ENCODE measurements around the gene FCN2. TPM values are rescaled to one million over a fixed set of nuclear protein-coding genes. Genes with fewer than 3 reads are reported as not detected.

The FCN2 gene
- total RNA-seq, 1 experiment from 2014 or later = not detected

DNA sequence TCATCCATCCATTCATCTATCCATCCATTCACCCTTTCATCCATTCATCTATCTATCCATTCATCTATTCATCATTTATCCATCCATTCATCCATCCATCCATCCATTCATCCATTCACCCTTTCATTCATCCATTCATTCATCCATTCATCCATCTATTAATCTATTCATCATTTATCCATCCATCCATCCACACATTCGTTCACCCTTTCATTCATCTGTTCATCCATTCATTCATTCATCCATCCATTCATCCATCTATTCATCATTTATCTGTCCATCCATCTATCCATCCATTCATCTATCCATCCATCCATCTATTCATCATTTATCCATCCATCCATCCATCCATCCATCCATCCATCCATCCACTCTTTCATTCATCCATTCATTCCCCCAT is 33.9 kb upstream of the FCN2 start (continued):
- no peak for TF ChIP-seq REST (IDR thresholded peaks at IDR 0.05; ENCODE audit: low read depth)

- RAD21 ChIA-PET (ENCODE audit: low non-redundant PET in 1 of 2, low total read pairs in 2 of 2, uncharacterized antibody in 2 of 2, unreplicated experiment in 2 of 2) = no interaction called here
- Histone ChIP-seq H3K36me3 (ENCODE audit: control insufficient read depth in 1 of 2, insufficient read depth in 2 of 2, low read length in 2 of 2) (no peaks in the 10 kb centered on the region), H3K27me3 (ENCODE audit: insufficient read depth, low read length) (peaks cover 32% of the 10 kb centered on the region; the same call in 1 of the 2 replicates), H3K79me2 (ENCODE audit: insufficient read depth, low read length) (no peaks in the 10 kb centered on the region), H4K20me1 (ENCODE audit: insufficient read depth) (no peaks in the 10 kb centered on the region), H3K9me3 (ENCODE audit: control insufficient read depth in 1 of 2, insufficient read depth in 1 of 2, low read depth in 1 of 2, low read length in 2 of 2) (peaks cover 0 to 3% of the 10 kb centered on the region in 2 experiments; a peak in 1 of 4 replicates), H3K4me1 (ENCODE audit: control insufficient read depth in 1 of 2, insufficient read depth in 2 of 2, low read length in 2 of 2) (no peaks in the 10 kb centered on the region), H3K9me2 (ENCODE audit: insufficient read depth) (no peaks in the 10 kb centered on the region), H3K4me2 (ENCODE audit: low read length) (no peak overlapping the region), H2AFZ (ENCODE audit: low read depth, low read length, poor library complexity, severe bottlenecking) (no peak overlapping the region), H3K9ac (ENCODE audit: low read length) (no peak overlapping the region), H3K27ac (ENCODE audit: low read depth, low read length) (no peak overlapping the region), H3K4me3 (replicated peaks in 1 of 2; ENCODE audit: low read depth in 1 of 2, low read length in 2 of 2) (no peak overlapping the region)
- no peak for DNase-seq (ENCODE audit: low read depth, low spot score)
- POLR2A ChIA-PET = no interaction called here
- intact Hi-C loops (cut with micrococcal nuclease) = no loop called here
- BruUV-seq (replicated peaks) = no TSS peak
- TF ChIP-seq ZBTB33 (IDR thresholded peaks at IDR 0.05; ENCODE audit: extremely low read depth, insufficient replicate concordance, low read length) = no peak
- no peak for TF ChIP-seq SP1 (IDR thresholded peaks at IDR 0.05; ENCODE audit: low read depth)
- no peak for TF ChIP-seq SRF (IDR thresholded peaks at IDR 0.05; ENCODE audit: low read depth)
- no peak for ATAC-seq
- CTCF ChIA-PET = no interaction called here
These were observed 33.5 kb upstream of the FCN2 start for GRCh38 chr9:134847138-134847537.
